Measurements from ENCODE around the gene ABHD16A. TPM values are rescaled to one million over a fixed set of nuclear protein-coding genes. Genes with fewer than 3 reads are reported as not detected.

The ABHD16A gene
- polyA plus RNA-seq, 1 donor from 2014 or later = 130 TPM

GRCh38 chr6:31702405-31702818 is 712 bp downstream of the ABHD16A start:
- Histone ChIP-seq H3K4me3 (ENCODE audit: low read length) (peak overlapping the region; percentile 84), H2AFZ (ENCODE audit: low read depth, low read length) (peak overlapping the region; percentile 88), H3K9me3 (ENCODE audit: low read length) (no peaks in the 10 kb centered on the region), H3K79me2 (replicated peaks; ENCODE audit: insufficient read depth, low read length) (peaks cover 26% of the 10 kb centered on the region), H4K20me1 (ENCODE audit: insufficient read depth) (no peaks in the 10 kb centered on the region), H3K36me3 (ENCODE audit: insufficient read depth, low read length) (no peaks in the 10 kb centered on the region), H3K9me2 (ENCODE audit: insufficient read depth, low read length) (no peaks in the 10 kb centered on the region), H3K27me3 (ENCODE audit: insufficient read depth, low read depth, low read length) (no peaks in the 10 kb centered on the region), H3K4me2 (ENCODE audit: low read length) (peak overlapping the region; percentile 96), H3K27ac (ENCODE audit: low read length) (peak overlapping the region; percentile 95), H3F3A (ENCODE audit: insufficient read depth, low read length, poor library complexity, severe bottlenecking) (no peaks in the 10 kb centered on the region), H3K9ac (ENCODE audit: low read length) (peak overlapping the region; percentile 93)
- TF ChIP-seq EZH2 (IDR thresholded peaks at IDR 0.05; ENCODE audit: borderline replicate concordance, insufficient read depth, low read length, poor library complexity, severe bottlenecking) = no peak
- TF ChIP-seq CTCF (IDR thresholded peaks at IDR 0.05; ENCODE audit: poor library complexity, severe bottlenecking) = no peak
- TF ChIP-seq EP300 (conservative IDR thresholded peaks at IDR 0.05; ENCODE audit: poor library complexity, severe bottlenecking) = no peak
- no peak for TF ChIP-seq POLR2AphosphoS5 (IDR thresholded peaks at IDR 0.05)
- no peak for TF ChIP-seq MXI1 (conservative IDR thresholded peaks at IDR 0.05; ENCODE audit: poor library complexity, severe bottlenecking)
- no peak for TF ChIP-seq REST (IDR thresholded peaks at IDR 0.05; ENCODE audit: borderline replicate concordance)
- no peak for TF ChIP-seq SMC3 (conservative IDR thresholded peaks at IDR 0.05; ENCODE audit: poor library complexity)
- no peak for TF ChIP-seq TAF1 (IDR thresholded peaks at IDR 0.05; ENCODE audit: low read depth)
- TF ChIP-seq RAD21 (conservative IDR thresholded peaks at IDR 0.05) = no peak

- H3K36me3 ChIP-seq (ENCODE audit: insufficient read depth, low read length) = no peaks in the 10 kb centered on the region
- peak overlapping the region; percentile 95 for H3K27ac ChIP-seq (ENCODE audit: low read length)
- peak overlapping the region; percentile 93 for H3K9ac ChIP-seq (ENCODE audit: low read length)
- TF ChIP-seq SMC3 (conservative IDR thresholded peaks at IDR 0.05; ENCODE audit: poor library complexity) (no peak), TAF1 (IDR thresholded peaks at IDR 0.05; ENCODE audit: low read depth) (no peak), REST (IDR thresholded peaks at IDR 0.05; ENCODE audit: borderline replicate concordance) (no peak), EP300 (conservative IDR thresholded peaks at IDR 0.05; ENCODE audit: poor library complexity, severe bottlenecking) (no peak), CTCF (IDR thresholded peaks at IDR 0.05; ENCODE audit: poor library complexity, severe bottlenecking) (no peak), MXI1 (conservative IDR thresholded peaks at IDR 0.05; ENCODE audit: poor library complexity, severe bottlenecking) (no peak), EZH2 (IDR thresholded peaks at IDR 0.05; ENCODE audit: borderline replicate concordance, insufficient read depth, low read length, poor library complexity, severe bottlenecking) (no peak), POLR2AphosphoS5 (IDR thresholded peaks at IDR 0.05) (no peak), RAD21 (conservative IDR thresholded peaks at IDR 0.05) (no peak)
- peak overlapping the region; percentile 84 for H3K4me3 ChIP-seq (ENCODE audit: low read length)
- H3K9me2 ChIP-seq (ENCODE audit: insufficient read depth, low read length) = no peaks in the 10 kb centered on the region
- H2AFZ ChIP-seq (ENCODE audit: low read depth, low read length) = peak overlapping the region; percentile 88
- H3K27me3 ChIP-seq (ENCODE audit: insufficient read depth, low read depth, low read length) = no peaks in the 10 kb centered on the region
- no peaks in the 10 kb centered on the region for H3K9me3 ChIP-seq (ENCODE audit: low read length)
- H4K20me1 ChIP-seq (ENCODE audit: insufficient read depth) = no peaks in the 10 kb centered on the region
- peaks cover 26% of the 10 kb centered on the region for H3K79me2 ChIP-seq (replicated peaks; ENCODE audit: insufficient read depth, low read length)
- no peaks in the 10 kb centered on the region for H3F3A ChIP-seq (ENCODE audit: insufficient read depth, low read length, poor library complexity, severe bottlenecking)
- H3K4me2 ChIP-seq (ENCODE audit: low read length) = peak overlapping the region; percentile 96
These were observed 1.3 kb downstream of the ABHD16A start for GRCh38 chr6:31701666-31702404.

Measured in neural cell (in vitro differentiated cells).